Measurements from ENCODE around the gene UMAD1.

The UMAD1 gene

DNA sequence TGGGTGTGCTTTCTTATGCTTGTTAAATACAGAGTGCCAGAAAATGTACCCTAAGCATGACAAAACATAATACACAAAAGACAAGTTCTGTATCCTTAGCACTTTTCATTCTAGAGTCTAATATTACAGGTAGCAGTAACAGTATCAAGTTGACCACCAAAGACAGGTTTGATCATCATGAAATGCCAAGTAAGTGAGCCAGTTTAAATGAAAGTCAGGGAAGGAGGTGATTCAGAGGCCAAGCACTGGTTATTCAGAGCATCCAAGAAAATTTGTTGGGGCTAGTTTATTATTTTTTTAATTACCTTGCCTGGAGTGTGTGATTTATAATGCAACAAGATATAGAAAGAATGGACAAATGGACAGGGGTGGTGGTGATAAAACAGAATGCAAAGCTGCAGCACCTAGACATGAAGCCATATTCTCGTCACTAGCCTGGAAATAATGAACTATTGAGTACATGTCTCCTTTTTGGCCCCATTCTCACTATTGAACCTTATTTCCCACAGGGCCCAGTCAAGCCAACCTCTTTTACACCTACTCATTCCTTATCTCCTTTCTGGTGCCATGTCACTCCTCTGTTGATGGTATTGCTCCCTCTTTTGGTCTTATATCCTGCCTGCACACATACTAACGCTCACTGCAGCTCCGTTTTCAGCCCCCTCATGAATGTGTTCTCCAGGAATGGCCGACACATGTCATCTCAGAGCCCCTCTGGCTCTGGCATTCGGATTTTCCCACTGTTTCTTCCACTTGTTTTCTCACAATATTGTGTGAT, 249.4 kb downstream of the UMAD1 start:
- ATAC-seq (no peak), DNase-seq (ENCODE audit: low spot score in 2 of 2) (no peak)
- H3K9me3 Mint-ChIP-seq: no peaks in the 10 kb centered on the region
- H3K4me3 Mint-ChIP-seq: no peak overlapping the region
- H3K36me3 Mint-ChIP-seq: no peaks in the 10 kb centered on the region
- H3K27ac Mint-ChIP-seq: no peak overlapping the region
- no peaks in the 10 kb centered on the region for H3K4me1 Mint-ChIP-seq

DNA sequence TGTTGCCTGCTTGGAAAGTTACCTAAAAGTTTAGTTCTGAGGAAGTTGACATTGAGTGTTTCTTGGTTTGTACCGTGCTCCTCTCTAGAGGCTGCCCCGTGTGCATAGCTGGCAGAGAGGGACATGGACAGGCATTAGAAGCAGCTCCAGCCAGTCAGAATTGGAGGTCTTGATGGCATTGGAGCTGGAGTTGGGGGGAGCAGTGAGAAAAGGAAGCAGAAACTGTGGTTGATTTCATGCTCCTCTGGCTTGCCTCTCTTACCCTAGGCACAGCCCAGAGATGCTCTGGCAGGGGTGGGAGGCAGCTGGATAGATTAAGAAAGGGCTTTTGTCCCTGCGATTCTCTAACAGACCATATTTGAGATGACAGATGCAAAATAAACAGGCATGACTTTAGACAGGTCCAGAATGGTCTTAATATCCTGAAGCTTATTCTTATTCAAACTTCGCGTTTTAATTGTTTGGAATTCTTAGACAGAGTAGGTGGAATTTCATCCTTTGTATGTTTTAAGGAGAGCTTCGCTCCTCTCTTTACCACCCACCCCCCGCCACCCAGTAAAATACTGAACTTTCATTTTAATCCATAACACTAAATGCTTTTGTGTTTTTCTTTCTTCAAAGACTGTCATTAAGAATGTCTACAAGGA, 254.6 kb downstream of the UMAD1 start:
- Mint-ChIP-seq H3K4me3 (no peak overlapping the region), H3K27ac (peak overlapping the region; percentile 36), H3K36me3 (no peaks in the 10 kb centered on the region), H3K4me1 (no peaks in the 10 kb centered on the region), H3K9me3 (no peaks in the 10 kb centered on the region)
- ATAC-seq (no peak), DNase-seq (ENCODE audit: low spot score in 2 of 2) (no peak)

DNA sequence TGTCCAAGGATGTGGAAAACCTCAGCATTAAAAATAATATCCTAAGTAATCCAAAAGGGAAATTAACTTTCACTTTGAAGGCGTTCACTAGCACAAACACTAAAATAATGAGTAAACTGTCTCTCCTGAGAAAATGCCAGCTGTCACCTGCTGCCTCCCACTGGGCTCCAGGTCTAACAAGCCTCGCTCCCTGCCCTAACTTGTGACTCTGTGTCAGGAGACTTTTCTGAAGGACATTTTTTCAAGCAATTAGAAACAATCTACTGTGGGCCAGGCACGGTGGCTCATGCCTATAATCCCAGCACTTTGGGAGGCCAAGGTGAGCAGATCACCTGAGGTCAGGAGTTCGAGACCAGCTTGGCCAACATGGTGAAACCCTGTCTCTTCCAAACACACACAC, 255.2 kb downstream of the UMAD1 start:
- Mint-ChIP-seq H3K4me1 (no peaks in the 10 kb centered on the region), H3K9me3 (no peaks in the 10 kb centered on the region), H3K36me3 (no peaks in the 10 kb centered on the region), H3K27ac (no peak overlapping the region), H3K4me3 (no peak overlapping the region)
- no peak for ATAC-seq
- no peak for DNase-seq (ENCODE audit: low spot score in 2 of 2)

DNA sequence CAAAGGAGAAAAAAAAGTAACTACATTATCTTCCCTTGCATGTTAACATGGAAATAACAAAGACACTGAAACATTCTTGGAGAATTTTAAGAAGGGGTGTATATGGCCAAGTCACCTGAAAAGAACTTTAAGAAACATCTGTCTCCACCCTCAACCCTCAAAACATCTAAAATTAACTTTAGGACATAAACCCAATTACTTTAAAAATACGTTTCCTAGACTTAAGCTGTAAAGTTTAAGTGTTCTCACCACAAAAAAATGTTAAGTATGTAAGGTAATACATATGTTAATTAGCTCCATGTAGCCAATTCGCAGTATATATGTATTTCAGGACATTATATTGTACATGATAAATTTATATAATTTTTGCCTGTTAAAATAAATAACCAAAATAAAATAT, 257.0 kb downstream of the UMAD1 start:
- Mint-ChIP-seq H3K4me3 (no peak overlapping the region), H3K27ac (no peak overlapping the region), H3K4me1 (peaks cover under 1% of the 10 kb centered on the region)

DNA sequence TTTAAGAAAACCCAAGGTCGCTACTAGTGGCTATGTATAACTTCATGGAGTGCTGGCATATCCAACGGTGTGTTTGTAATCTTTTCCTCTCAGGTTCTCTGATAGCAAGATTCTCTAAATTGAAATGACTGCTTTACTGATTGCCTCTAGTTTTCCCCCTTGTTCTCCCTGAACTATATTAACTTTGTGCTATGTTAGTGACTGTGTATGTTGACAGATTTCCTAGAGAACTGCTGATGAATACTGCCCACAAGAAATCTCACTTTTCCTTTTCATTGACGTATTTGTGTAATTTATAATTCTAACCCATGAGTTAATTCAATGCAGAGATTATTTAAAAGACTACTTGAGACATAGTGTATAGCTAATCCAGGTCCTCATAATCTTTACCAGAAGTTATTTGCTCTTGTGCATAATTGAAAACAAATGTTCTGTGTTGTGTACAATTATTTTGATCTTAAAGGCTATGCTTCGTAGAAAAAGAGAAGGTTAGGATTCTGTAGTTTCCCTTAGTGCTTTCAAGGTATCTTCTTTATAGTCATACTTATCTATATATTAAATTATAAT, 257.5 kb downstream of the UMAD1 start:
- H3K4me1 Mint-ChIP-seq: peaks cover 6% of the 10 kb centered on the region
- H3K36me3 Mint-ChIP-seq: no peaks in the 10 kb centered on the region
- ATAC-seq (no peak), DNase-seq (ENCODE audit: low spot score in 2 of 2) (no peak)
- no peak overlapping the region for H3K4me3 Mint-ChIP-seq
- no peak overlapping the region for H3K27ac Mint-ChIP-seq
- no peaks in the 10 kb centered on the region for H3K9me3 Mint-ChIP-seq

More for the DNA sequence above, 257.0 kb downstream of the UMAD1 start:
- no peaks in the 10 kb centered on the region for H3K9me3 Mint-ChIP-seq
- DNase-seq (ENCODE audit: low spot score in 2 of 2) (no peak), ATAC-seq (no peak)
- no peaks in the 10 kb centered on the region for H3K36me3 Mint-ChIP-seq

DNA sequence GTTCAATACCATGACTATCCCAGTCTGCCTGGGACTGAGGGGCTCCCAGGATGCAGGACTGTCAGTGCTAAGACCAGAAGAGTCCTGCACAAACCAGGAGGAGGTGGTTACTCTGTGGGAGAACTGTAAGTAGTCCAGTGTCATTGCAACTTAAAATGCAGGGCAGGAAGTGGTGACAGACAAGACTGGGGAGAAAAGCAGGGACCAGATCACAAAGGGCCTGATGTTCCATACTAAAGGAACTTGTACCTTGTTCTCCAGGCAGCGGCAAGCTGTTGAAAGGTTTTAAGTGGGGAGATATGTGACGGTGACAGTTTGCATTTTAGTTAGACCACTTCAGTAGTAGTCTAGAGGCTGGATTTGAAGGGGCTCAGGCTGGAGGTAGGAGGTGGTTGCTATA, 262.3 kb downstream of the UMAD1 start:
- no peaks in the 10 kb centered on the region for H3K36me3 Mint-ChIP-seq
- H3K27ac Mint-ChIP-seq: no peak overlapping the region
- H3K9me3 Mint-ChIP-seq: no peaks in the 10 kb centered on the region
- H3K4me3 Mint-ChIP-seq: no peak overlapping the region
- DNase-seq (ENCODE audit: low spot score in 2 of 2) (no peak), ATAC-seq (no peak)
- peaks cover 7% of the 10 kb centered on the region for H3K4me1 Mint-ChIP-seq

DNA sequence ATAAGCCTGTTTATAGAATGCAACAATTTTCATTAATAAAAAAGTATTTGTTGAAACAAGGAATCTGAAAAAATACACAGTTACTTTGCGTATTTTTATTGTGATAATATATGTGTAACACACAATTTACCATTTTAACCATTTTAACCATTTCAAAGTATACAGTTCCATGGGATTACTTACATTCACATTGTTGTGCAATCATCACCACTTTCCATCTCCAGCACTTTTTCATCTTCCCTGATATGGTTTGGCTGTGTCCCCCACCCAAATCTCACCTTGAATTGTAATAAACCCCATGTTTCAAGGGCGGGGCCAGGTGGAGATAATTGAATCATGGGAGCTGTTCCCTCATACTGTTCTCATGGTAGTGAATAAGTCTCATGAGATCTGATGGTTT, 266.8 kb downstream of the UMAD1 start:
- Mint-ChIP-seq H3K4me1 (peaks cover 7% of the 10 kb centered on the region), H3K36me3 (no peaks in the 10 kb centered on the region), H3K4me3 (no peak overlapping the region), H3K9me3 (no peaks in the 10 kb centered on the region), H3K27ac (no peak overlapping the region)
- DNase-seq (ENCODE audit: low spot score in 2 of 2): no peak
- ATAC-seq: no peak

DNA sequence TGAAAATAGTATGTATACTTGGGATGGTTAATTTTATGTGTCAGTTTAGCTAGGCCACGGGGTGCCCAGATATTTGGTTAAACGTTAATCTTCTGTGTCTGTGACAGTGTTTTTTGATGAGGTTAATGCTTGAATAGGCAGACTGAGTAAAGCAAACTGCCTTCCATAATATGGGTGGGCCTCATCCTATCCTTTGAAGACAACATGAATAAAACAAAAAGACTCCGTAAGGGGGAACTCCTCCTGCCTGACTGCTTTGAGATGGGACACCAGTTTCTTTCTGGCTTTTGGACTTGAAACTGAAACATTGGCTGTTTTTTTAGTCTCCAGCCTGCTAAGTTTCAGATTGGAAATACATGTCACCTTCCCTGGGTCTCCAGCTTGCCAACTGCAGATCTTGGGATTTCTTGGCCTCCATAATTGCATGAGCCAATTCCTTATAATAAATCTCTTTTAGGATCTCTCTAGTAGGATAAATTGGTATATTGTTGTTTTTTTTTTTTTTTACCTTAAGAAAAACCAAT, 268.1 kb downstream of the UMAD1 start:
- no peaks in the 10 kb centered on the region for H3K4me1 Mint-ChIP-seq
- H3K9me3 Mint-ChIP-seq: no peaks in the 10 kb centered on the region
- DNase-seq (ENCODE audit: low spot score in 2 of 2): no peak
- H3K4me3 Mint-ChIP-seq: no peak overlapping the region
- no peaks in the 10 kb centered on the region for H3K36me3 Mint-ChIP-seq
- no peak for ATAC-seq
- H3K27ac Mint-ChIP-seq: no peak overlapping the region

DNA sequence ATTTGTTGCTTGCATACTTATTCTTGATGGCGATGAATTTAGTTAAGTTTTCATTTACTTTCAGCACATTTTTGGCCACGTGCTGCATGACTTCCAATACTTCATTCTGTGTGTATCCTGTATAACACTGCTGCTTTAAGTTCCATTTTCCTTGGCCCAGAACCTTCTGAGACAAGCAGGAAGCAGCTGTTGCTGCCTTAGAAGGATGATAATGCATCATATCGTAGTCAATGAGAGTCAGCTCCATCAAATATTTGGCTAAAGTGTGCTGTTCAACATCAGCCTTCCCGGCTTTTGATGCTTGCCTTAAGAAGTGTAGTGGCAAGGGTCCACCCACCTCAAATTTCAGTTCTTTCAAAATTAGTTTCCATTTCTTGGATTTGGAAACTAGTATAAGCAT, 268.8 kb downstream of the UMAD1 start:
- ATAC-seq (no peak), DNase-seq (ENCODE audit: low spot score in 2 of 2) (no peak)
- Mint-ChIP-seq H3K36me3 (no peaks in the 10 kb centered on the region), H3K4me1 (no peaks in the 10 kb centered on the region), H3K27ac (no peak overlapping the region), H3K9me3 (no peaks in the 10 kb centered on the region), H3K4me3 (no peak overlapping the region)

DNA sequence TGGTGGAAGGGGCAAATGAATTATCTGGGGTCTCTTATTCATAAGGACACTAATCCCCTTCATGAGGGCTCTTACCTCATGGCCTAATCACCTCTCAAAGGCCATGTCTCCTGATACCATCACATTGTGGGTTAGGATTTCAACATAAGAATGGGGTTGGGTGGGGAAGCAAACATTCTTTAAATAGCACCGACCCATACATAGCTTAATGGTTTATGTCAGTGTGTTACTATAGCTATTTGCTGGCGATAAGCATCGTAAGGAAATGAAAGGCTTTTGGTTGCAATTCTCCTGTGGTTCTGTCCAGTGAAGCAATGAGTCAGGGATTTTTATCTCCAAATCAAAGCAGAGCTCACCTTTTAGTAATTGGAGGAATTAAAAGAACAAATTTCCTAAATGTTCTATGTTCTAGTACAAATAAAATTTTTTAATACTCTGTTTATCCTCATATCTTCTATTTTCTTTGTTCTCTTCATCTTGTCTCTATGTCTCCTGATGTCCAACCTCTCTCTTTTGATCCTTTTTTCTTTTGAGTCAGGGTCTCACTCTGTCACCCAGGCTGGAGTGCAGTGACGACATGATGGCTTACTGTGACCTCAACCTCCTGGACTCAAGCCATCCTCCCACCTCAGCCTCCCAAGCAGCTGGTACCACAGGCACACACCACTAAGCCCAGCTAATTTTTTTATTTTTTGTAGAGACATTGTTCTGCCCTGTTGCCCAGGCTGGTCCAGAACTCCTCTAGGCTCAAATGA, 271.0 kb downstream of the UMAD1 start:
- DNase-seq (ENCODE audit: low spot score in 2 of 2) (no peak), ATAC-seq (no peak)
- H3K4me1 Mint-ChIP-seq: peaks cover 6% of the 10 kb centered on the region
- H3K27ac Mint-ChIP-seq: no peak overlapping the region
- no peaks in the 10 kb centered on the region for H3K36me3 Mint-ChIP-seq
- H3K9me3 Mint-ChIP-seq: no peaks in the 10 kb centered on the region
- H3K4me3 Mint-ChIP-seq: no peak overlapping the region

DNA sequence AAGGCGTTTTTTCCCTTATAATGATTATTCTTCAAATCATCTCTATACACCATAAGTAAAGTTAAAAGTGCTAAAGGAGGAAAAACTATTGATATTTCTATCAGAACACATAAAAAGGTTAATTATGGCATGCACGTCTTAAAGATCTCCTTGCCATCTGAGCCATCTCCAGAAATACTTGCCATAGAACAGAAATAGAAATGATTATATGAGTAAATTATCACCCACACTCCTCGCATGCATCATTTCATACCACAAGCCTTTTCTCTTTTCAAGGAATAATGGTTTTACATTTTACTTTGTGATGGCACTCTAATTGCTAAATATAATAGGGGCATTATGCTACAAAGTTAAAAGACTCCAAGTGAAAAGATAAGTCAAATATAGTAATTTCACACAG, 272.4 kb downstream of the UMAD1 start:
- Mint-ChIP-seq H3K9me3 (no peaks in the 10 kb centered on the region), H3K4me3 (no peak overlapping the region), H3K27ac (no peak overlapping the region), H3K4me1 (peaks cover 6% of the 10 kb centered on the region), H3K36me3 (no peaks in the 10 kb centered on the region)
- DNase-seq (ENCODE audit: low spot score in 2 of 2) (no peak), ATAC-seq (no peak)

DNA sequence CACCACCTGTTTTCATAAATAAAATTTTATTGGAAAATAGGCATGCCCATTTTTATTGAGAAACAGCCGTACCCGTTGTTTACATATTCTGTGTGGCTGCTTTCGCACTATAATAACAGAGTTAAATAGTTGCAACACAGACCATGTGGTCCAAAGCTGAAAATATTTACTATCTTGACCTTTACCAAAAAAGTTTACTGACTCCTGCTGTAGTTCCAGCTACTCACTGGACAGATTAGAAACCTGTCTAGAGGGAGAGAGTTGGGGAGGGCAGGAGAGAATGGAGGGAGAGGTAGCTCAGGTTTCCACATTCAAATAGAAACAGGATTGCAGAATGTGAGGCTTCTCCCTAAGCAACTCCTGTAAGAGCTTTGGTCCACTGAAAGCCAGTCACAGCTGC, 273.0 kb downstream of the UMAD1 start:
- ATAC-seq (no peak), DNase-seq (ENCODE audit: low spot score in 2 of 2) (no peak)
- Mint-ChIP-seq H3K4me1 (peaks cover 6% of the 10 kb centered on the region), H3K9me3 (no peaks in the 10 kb centered on the region), H3K4me3 (no peak overlapping the region), H3K27ac (no peak overlapping the region), H3K36me3 (no peaks in the 10 kb centered on the region)

DNA sequence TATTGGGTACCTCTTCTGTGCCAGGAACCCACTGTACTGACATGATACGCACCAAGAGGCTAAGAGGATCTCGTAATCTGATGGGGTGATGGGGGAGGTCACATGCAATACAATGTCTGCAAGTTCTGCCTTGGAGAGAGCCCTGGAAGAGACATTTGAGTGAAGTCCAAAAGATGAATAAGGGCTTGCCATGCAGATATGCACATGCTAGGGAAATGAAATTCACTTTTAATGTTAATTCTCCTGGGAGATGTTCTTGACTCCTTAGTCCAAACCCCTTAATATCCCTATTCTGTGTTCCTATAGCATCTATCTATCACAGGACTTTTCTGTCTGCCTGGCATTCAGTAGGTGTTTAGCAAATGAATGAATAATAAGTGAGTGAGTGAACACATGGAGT, 274.0 kb downstream of the UMAD1 start:
- no peak for DNase-seq (ENCODE audit: low spot score in 2 of 2)
- no peak overlapping the region for H3K4me3 Mint-ChIP-seq
- H3K4me1 Mint-ChIP-seq: peaks cover 14% of the 10 kb centered on the region
- H3K27ac Mint-ChIP-seq: no peak overlapping the region
- no peaks in the 10 kb centered on the region for H3K9me3 Mint-ChIP-seq
- no peak for ATAC-seq
- no peaks in the 10 kb centered on the region for H3K36me3 Mint-ChIP-seq

DNA sequence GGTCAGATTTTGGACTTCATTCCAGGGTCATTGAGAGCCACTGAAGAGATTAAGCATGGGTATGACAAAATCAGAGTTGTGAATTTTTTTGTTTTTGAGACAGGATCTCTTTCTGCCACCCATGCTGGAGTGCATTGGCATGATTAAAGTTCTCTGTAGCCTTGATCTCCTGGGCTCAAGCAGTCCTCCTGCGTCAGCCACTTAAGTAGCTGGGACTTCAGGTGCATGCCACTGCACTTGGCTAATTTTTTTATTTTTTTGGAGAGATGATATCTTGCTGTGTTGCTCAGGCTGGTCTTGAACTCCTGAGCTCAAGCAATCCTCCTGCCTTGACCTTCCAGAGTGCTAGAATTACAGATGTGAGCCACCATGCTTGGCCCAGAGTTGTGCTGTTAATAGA, 275.5 kb downstream of the UMAD1 start:
- peaks cover 14% of the 10 kb centered on the region for H3K4me1 Mint-ChIP-seq
- DNase-seq (ENCODE audit: low spot score in 2 of 2): no peak
- no peaks in the 10 kb centered on the region for H3K36me3 Mint-ChIP-seq
- no peaks in the 10 kb centered on the region for H3K9me3 Mint-ChIP-seq
- no peak overlapping the region for H3K4me3 Mint-ChIP-seq
- H3K27ac Mint-ChIP-seq: no peak overlapping the region
- no peak for ATAC-seq

DNA sequence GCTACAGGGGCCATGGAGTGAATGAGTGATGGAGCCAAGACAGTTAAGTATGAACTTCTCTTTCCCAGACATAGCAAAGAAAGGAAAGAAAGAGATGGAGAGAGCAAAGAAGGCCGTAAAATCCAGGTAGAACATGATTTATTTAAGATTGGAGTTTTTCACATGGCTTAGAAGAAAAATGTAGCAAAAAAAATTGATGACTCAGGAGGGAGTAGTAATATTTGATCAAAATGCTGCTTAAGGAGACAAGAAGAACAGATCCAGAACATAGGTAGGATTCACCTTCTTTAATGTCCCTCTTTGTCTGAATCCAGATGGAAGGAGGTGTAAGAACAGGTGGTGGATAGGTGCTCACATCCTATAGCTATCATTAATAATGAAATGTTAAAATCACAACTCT, 277.0 kb downstream of the UMAD1 start:
- no peaks in the 10 kb centered on the region for H3K9me3 Mint-ChIP-seq
- no peak overlapping the region for H3K4me3 Mint-ChIP-seq
- peaks cover 18% of the 10 kb centered on the region for H3K4me1 Mint-ChIP-seq
- H3K36me3 Mint-ChIP-seq: no peaks in the 10 kb centered on the region
- no peak overlapping the region for H3K27ac Mint-ChIP-seq
- ATAC-seq (no peak), DNase-seq (ENCODE audit: low spot score in 2 of 2) (no peak)

All from stimulated activated effector memory CD8-positive, alpha-beta T cell treated with anti-CD3 and anti-CD28 coated beads, Interleukin-12 subunit alpha, Interleukin-12 subunit beta, amount 100 ng/mL, for 72 hours (primary cell).